Upper lobe of left lung (tissue), 4 donors: Measurements from ENCODE around the gene OTOGL.

Experiments used
- EP300 ChIP-seq, 4 donors: sonication (generic); formaldehyde crosslinking; IDR thresholded peaks; one replicate each; pipeline ENCODE4 v1.5.1; 2017; ENCODE audit warnings: antibody characterized with exemption in 4 of 4, control low read depth in 2 of 4
- POLR2A ChIP-seq, 4 donors: fragments of 450-650 bp; IDR thresholded peaks; one replicate each; pipeline ENCODE4 v1.5.1; 2016 to 2017; ENCODE audit warnings: antibody characterized with exemption in 4 of 4, mild to moderate bottlenecking in 2 of 4
- POLR2AphosphoS5 ChIP-seq, 2 donors: sonication (generic); formaldehyde crosslinking; IDR thresholded peaks; one replicate each; pipeline ENCODE4 v1.5.1; 2017; ENCODE audit warnings: antibody characterized with exemption in 2 of 2
- TF ChIP-seq, protein P1 (sequence below), 6 experiments: fragments of 450-650 bp in 4 of 6; fragments of 200-600 bp in 2 of 6; sonication (generic) in 2 of 6; IDR thresholded peaks; one replicate each; pipeline ENCODE4 v1.5.1; 2016 to 2019; ENCODE audit warnings: antibody characterized with exemption in 6 of 6

DNA sequence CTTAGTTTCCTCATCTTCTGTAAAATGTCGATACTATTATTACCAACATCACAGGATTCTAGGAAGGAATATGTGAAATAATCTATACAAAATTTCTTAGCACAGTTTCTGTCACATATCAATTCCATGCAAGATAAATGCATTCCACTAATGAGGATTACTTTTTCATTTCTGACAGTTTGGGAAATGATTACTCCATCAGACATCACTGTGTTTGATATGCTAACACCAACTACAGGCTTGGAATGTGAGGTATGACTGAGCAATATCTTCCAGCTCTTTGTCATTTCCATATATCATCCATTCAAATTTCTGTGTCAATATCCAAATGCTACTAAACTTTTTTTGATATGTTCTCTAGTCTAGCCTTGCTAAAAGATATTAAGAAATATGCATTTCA, 233.5 kb downstream of the OTOGL start:
- no peak for TF ChIP-seq POLR2A (IDR thresholded peaks at IDR 0.05)
- TF ChIP-seq, protein P1, sequence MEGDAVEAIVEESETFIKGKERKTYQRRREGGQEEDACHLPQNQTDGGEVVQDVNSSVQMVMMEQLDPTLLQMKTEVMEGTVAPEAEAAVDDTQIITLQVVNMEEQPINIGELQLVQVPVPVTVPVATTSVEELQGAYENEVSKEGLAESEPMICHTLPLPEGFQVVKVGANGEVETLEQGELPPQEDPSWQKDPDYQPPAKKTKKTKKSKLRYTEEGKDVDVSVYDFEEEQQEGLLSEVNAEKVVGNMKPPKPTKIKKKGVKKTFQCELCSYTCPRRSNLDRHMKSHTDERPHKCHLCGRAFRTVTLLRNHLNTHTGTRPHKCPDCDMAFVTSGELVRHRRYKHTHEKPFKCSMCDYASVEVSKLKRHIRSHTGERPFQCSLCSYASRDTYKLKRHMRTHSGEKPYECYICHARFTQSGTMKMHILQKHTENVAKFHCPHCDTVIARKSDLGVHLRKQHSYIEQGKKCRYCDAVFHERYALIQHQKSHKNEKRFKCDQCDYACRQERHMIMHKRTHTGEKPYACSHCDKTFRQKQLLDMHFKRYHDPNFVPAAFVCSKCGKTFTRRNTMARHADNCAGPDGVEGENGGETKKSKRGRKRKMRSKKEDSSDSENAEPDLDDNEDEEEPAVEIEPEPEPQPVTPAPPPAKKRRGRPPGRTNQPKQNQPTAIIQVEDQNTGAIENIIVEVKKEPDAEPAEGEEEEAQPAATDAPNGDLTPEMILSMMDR (IDR thresholded peaks at IDR 0.05), result no peak
- no peak for TF ChIP-seq POLR2AphosphoS5 (IDR thresholded peaks at IDR 0.05)
- TF ChIP-seq EP300 (IDR thresholded peaks at IDR 0.05), result no peak
